Renal pelvis (tissue), 4 donors: ENCODE data around the gene MEIOB. TPM values are rescaled to one million over a fixed set of nuclear protein-coding genes. Genes with fewer than 3 reads are reported as not detected.

Source experiments
- DNase-seq: peaks from one replicate; pipeline ENCODE4 v3.0.0-alpha.2; 2013
- polyA plus RNA-seq, 3 donors: library from polyadenylated mRNA; unstranded; fragments of 120-200 nt; gene quantifications; one replicate each; pipeline ENCODE4 v1.2.1, GENCODE V29; 2013; ENCODE audit not compliant: insufficient read length in 3 of 3

The MEIOB gene
- polyA plus RNA-seq, 3 donors: 1.0 to 2.2 (median 1.9) TPM

DNA sequence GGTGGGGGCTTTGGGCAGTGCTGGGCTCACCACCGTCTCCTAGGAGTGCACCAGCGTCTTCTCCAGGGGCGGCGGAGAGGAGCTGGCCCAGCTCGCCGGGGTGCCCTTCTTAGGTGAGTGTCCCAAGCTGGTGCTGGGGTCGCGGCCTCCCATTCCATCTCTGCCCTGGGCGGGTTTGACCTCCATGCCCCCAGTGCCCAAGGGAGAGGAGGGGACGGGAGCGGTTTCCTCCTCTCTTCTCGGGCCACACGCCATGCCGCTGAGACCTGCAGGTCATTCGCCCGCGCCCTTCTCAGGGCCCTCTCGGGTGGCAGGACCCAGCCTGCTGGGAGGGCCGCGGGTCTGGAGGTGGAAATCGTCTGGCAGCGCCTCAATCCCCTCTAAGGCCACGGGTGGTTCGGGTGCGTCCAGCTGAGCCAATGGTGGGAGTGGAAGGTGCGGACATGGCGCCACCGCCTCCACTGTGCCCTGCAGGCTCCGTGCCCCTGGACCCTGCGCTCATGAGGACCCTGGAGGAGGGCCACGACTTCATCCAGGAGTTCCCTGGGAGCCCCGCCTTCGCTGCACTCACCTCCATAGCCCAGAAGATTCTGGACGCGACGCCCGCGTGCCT, 83.8 kb downstream of the MEIOB start:
- DNase-seq: no peak

DNA sequence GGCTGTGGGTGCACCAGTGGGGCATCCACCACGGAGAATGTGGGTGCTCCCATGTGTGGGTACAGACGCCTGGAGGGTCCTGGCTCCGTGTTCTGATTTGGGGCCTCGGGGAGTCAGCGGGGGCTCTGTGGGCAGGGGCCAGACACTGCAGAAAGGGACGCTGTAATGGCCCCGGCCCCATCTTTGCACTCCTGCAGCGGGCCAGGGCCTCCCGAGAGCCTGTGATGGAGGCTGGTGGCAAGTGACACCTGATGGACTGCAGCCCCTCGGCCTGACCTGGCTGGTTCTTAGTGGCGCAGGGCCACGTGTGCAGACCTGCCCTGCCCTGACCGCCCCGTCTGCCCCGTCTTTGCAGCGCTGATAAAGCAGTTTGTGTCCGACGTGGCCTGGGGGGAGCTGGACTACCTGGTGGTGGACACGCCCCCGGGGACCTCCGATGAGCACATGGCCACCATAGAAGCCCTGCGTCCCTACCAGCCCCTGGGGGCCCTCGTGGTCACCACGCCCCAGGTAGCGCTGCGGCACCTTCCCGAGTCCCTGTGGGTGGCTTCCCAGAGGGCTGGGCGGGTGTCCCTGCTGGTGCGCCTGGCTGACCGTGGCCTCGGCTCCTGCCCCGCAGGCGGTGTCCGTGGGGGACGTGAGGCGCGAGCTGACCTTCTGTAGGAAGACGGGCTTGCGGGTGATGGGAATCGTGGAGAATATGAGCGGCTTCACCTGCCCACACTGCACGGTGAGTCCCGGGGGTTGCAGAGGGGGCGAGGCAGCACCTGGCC, 84.5 kb downstream of the MEIOB start:
- no peak for DNase-seq

DNA sequence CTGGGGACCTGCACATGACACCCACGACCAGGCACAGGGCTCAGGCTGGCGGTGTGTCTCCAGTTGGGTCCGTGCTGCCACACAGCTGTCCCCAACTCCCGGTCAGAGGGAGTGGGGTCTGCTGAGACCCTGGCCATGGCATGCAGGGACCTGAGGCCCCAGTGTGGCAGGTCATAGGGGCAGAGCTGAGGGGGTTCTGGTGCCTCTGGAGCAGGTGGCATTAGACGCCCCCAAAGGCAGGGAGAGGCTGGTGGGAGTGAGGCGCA, 85.0 kb downstream of the MEIOB start:
- no peak for DNase-seq

DNA sequence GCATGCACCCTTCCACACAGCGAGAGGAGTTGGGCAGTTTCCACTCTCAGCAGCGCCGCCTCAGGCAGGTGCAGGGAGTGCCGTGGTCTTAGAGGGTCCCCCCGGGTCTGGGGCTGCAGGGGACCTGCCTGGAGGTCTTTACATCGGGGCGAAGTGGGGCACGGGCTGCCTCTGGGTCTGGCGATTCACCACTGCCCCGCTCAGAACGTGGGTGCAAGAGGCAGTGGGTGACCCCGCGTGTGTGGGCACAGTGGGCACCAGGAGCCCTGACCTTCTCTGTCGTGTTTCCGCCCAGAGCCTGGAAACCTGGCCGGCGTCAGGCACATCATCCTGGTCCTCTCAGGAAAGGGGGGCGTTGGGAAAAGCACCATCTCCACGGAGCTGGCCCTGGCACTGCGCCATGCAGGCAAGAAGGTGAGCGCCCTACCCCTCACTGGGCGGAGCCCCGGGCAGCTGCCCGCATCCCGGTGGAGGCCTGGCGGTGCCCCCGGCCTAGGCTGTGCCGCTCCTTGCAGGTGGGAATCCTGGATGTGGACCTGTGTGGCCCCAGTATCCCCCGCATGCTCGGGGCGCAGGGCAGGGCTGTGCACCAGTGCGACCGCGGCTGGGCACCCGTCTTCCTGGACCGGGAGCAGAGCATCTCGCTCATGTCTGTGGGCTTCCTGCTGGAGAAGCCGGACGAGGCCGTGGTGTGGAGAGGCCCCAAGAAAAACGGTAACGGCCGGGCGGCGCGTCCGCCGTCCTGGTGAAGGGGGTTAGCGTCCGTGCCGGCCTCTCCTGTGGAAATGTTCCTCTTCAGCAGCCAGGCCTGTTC, 85.5 kb downstream of the MEIOB start:
- no peak for DNase-seq

DNA sequence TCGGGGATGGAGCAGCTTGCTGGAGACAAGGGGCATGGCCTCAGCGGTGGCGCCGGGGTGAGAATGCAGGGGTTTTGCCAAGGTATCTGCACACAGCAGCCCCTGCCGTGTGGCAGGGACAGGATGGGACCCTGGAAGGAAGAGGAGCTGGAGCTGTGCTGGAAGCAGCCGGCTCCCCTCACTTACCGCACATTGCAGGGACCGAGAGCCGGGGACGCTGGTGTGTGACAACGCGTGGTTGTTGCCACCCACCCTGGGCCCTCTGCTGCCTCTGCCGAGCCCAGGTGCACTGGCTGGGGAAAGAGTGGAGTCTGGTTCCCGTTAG, 86.2 kb downstream of the MEIOB start:
- DNase-seq: no peak

DNA sequence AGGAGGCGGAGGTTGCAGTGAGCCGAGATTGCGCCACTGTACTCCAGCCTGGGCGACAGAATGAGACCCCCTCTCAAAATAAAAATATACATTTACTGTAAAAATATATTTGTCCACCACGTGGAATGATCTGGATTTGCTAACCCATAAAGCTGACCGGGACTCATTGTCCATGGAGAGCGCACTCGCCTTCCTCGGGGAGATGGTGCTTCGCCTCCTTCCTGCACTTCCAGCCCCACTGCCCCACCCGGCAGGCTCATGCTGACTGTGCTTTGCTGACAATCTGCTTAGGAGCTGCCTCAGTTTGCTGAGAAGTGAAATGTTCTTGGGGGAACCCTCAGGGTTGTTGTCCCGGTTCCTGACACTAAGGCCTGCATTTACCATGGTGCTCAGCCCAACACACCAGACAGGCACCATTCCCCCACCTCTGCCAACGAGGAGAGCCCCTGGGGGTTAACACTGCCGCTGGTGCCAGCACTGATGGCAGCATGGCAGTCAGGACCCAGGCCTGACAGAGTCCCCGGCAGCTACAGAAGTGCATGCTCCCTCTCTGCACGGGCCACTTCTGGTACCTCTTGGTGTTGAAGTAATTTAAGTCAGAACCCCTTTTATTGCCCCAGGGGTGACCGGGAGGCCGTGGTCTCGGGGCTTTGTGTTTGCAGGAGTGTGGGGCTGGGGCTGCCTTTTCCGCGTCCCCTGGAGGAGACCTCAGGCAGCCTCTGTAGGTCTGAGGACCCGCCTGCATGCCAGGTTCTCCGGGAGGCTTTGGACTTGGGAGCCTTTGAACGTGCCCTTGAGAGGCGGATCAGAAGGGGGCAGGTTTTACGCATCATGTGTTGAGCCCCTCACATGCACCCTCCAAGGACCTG, 86.8 kb downstream of the MEIOB start:
- DNase-seq: no peak

Other genes with a start within 250 kb of the MEIOB start
- gene JPT2, start 193.9 kb downstream of the MEIOB start, polyA plus RNA-seq: 10 to 100 TPM; 75.4 to 83.3 (median 78.9) TPM
- 10 to 100 TPM; 55.4 to 85.5 (median 78.5) TPM for gene MAPK8IP3, start 166.0 kb downstream of the MEIOB start, polyA plus RNA-seq
- gene NME3, start 100.6 kb downstream of the MEIOB start, polyA plus RNA-seq: 10 to 100 TPM; 35.5 to 43.7 (median 43.2) TPM
- gene EME2, start 99.4 kb downstream of the MEIOB start, polyA plus RNA-seq: 10 to 100 TPM in 2 of 3 donors, 1 to 10 TPM in 1; 8.8 to 13.4 (median 13.4) TPM
- 10 to 100 TPM; 71.9 to 98.1 (median 83.5) TPM for gene MRPS34, start 99.0 kb downstream of the MEIOB start, polyA plus RNA-seq
- gene SPSB3, start 89.6 kb downstream of the MEIOB start, polyA plus RNA-seq: 10 to 100 TPM; 45.1 to 53.2 (median 52.4) TPM
- 10 to 100 TPM; 48.7 to 61.4 (median 60.8) TPM for gene NUBP2, start 89.2 kb downstream of the MEIOB start, polyA plus RNA-seq
- 1 to 10 TPM; 2.4 to 4.2 (median 3.9) TPM for gene IGFALS, start 78.5 kb downstream of the MEIOB start, polyA plus RNA-seq
- 10 to 100 TPM; 43.4 to 50.5 (median 47.8) TPM for gene HAGH, start 45.3 kb downstream of the MEIOB start, polyA plus RNA-seq
- gene FAHD1, start 45.0 kb downstream of the MEIOB start, polyA plus RNA-seq: 10 to 100 TPM; 39.0 to 45.7 (median 39.2) TPM
- gene HS3ST6, start 46.3 kb upstream of the MEIOB start, polyA plus RNA-seq: under 1 TPM; 0.13 to 0.41 (median 0.37) TPM
- 10 to 100 TPM; 79.7 to 87.6 (median 82.1) TPM for gene MSRB1, start 71.0 kb upstream of the MEIOB start, polyA plus RNA-seq
- under 1 TPM; 0.09 to 0.42 (median 0.21) TPM for gene RPL3L, start 82.5 kb upstream of the MEIOB start, polyA plus RNA-seq
- gene NDUFB10, start 87.4 kb upstream of the MEIOB start, polyA plus RNA-seq: 100 to 1,000 TPM; 124 to 158 (median 132) TPM
- gene RPS2, start 92.7 kb upstream of the MEIOB start, polyA plus RNA-seq: 1,000 to 10,000 TPM; 1,943 to 2,404 (median 2,241) TPM
- not detected for gene RNF151, start 94.7 kb upstream of the MEIOB start, polyA plus RNA-seq
- gene TBL3, start 99.9 kb upstream of the MEIOB start, polyA plus RNA-seq: 10 to 100 TPM; 36.5 to 49.0 (median 47.9) TPM
- gene NOXO1, start 109.3 kb upstream of the MEIOB start, polyA plus RNA-seq: 1 to 10 TPM in 1 of 3 donors, under 1 TPM in 2; 0.90 to 1.2 (median 1.00) TPM
- 10 to 100 TPM; 26.1 to 35.9 (median 31.6) TPM for gene GFER, start 112.0 kb upstream of the MEIOB start, polyA plus RNA-seq
- 1 to 10 TPM; 1.5 to 2.4 (median 2.1) TPM for gene SYNGR3, start 117.8 kb upstream of the MEIOB start, polyA plus RNA-seq
- 10 to 100 TPM; 21.4 to 30.9 (median 25.0) TPM for gene ZNF598, start 137.7 kb upstream of the MEIOB start, polyA plus RNA-seq
- 10 to 100 TPM in 2 of 3 donors, 1 to 10 TPM in 1; 4.5 to 14.3 (median 12.0) TPM for gene NPW, start 147.6 kb upstream of the MEIOB start, polyA plus RNA-seq
- 100 to 1,000 TPM; 116 to 169 (median 155) TPM for gene NHERF2, start 154.7 kb upstream of the MEIOB start, polyA plus RNA-seq
- gene NTHL1, start 175.7 kb upstream of the MEIOB start, polyA plus RNA-seq: 10 to 100 TPM; 19.7 to 26.7 (median 26.2) TPM
- gene TSC2, start 175.8 kb upstream of the MEIOB start, polyA plus RNA-seq: 100 to 1,000 TPM; 141 to 174 (median 162) TPM